Nephron progenitor cell (in vitro differentiated cells): ENCODE measurements around the gene AP2A2.

Source experiments
- DNase-seq: peaks from one replicate; pipeline ENCODE4 v3.0.0; 2021
- H3K27ac Mint-ChIP-seq: 2 replicates; pipeline ENCODE4 v1.8.0; 2021; ENCODE audit warnings: mild to moderate bottlenecking, moderate library complexity, mixed read lengths
- H3K27me3 Mint-ChIP-seq: 2 replicates; pipeline ENCODE4 v1.8.0; 2021; ENCODE audit warnings: mild to moderate bottlenecking, low read depth, mixed read lengths; ENCODE audit not compliant: poor library complexity
- H3K36me3 Mint-ChIP-seq: 2 replicates; pipeline ENCODE4 v1.8.0; 2021; ENCODE audit warnings: low read depth, mixed read lengths
- H3K4me1 Mint-ChIP-seq: 2 replicates; pipeline ENCODE4 v1.8.0; 2021; ENCODE audit warnings: mixed read lengths
- H3K4me3 Mint-ChIP-seq: 2 replicates; pipeline ENCODE4 v1.8.0; 2021; ENCODE audit warnings: mild to moderate bottlenecking, moderate library complexity, mixed read lengths
- H3K9me3 Mint-ChIP-seq: 2 replicates; pipeline ENCODE4 v1.8.0; 2021; ENCODE audit warnings: mild to moderate bottlenecking, moderate library complexity, mixed read lengths
- TF ChIP-seq, protein P1 (sequence below): fragments of 200-600 bp; sonication (generic); IDR thresholded peaks from 2 replicates; pipeline ENCODE4 v1.5.0; 2021; ENCODE audit warnings: antibody characterized with exemption

The AP2A2 gene

DNA sequence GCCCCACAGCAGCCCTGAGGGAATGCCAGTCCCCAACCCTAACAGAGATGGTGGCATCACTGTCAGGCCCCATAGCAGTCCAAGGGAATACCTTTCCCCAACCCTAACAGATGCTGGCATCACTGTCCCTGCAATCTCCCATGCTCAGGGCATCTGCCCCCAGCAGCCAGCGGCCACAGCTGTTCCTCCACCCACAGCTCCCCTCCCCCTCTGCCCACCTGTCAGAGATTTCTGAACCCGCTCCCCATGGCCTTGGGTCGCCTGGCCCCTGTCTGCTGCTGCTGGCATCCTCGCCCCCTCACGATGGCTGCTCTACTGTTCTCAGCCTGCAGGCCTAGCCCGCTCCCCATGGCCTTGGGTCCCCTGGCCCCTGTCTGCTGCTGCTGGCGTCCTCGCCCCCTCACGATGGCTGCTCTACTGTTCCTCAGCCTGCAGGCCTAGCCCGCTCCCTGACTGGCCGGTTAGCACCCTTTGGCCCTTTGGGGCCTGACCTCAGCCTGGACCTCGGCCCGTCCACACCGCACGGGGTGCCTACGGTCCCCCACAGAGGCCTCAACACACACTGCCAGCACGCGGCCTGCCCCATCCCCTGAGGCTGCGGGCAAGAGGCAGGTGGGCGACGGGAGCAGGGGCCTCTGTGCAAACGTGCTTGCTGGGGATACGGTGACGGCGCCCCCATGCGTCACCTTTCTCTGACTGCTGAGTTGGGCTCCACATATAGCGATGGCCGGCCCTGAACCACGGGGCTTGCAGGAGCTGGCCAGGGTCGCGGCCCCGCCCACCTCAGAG, 35.8 kb upstream of the AP2A2 start:
- peaks cover 11% of the 10 kb centered on the region for H3K36me3 Mint-ChIP-seq
- H3K9me3 Mint-ChIP-seq, result no peaks in the 10 kb centered on the region
- no peak overlapping the region for H3K27ac Mint-ChIP-seq
- H3K4me1 Mint-ChIP-seq, result peaks cover 21% of the 10 kb centered on the region
- no peak for DNase-seq
- TF ChIP-seq, protein P1, sequence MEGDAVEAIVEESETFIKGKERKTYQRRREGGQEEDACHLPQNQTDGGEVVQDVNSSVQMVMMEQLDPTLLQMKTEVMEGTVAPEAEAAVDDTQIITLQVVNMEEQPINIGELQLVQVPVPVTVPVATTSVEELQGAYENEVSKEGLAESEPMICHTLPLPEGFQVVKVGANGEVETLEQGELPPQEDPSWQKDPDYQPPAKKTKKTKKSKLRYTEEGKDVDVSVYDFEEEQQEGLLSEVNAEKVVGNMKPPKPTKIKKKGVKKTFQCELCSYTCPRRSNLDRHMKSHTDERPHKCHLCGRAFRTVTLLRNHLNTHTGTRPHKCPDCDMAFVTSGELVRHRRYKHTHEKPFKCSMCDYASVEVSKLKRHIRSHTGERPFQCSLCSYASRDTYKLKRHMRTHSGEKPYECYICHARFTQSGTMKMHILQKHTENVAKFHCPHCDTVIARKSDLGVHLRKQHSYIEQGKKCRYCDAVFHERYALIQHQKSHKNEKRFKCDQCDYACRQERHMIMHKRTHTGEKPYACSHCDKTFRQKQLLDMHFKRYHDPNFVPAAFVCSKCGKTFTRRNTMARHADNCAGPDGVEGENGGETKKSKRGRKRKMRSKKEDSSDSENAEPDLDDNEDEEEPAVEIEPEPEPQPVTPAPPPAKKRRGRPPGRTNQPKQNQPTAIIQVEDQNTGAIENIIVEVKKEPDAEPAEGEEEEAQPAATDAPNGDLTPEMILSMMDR, result no peak
- H3K4me3 Mint-ChIP-seq, result no peak overlapping the region
- H3K27me3 Mint-ChIP-seq, result no peaks in the 10 kb centered on the region

DNA sequence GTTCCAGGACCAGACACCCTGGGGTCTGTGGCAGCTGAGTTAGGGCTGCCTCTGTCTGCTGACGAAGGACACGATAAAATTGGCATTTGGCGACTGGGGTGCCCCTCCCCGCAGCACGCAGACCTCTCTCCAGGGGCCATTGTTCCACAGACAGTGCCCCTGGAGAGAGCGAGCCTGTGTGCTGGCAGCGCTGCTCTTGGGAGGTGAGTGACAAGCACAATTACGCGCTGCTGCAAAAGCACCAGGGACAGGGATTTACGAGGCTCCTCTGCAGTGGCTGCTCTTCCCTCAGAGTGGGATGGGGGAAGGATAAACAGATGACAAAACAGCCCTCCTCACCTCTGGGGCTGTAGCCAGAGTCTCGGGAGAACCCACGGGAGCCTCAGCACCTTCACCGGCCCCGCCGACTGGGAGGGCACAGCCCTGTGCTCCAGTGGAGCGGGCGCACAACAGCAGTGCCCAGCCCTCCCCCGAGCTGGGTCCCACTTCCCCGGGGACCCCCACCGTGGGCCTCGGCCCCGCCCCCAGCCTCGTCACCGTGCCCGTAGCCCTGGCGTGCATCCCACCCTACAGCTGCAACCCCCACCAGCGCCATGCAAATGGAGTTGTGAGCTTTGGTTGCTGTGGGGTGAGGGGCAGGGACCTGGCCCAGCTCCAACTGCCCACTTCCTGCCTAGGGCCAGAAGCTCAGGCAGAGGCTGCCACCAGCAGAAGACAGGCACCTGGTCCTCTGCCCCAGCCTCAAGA, 34.7 kb upstream of the AP2A2 start:
- peaks cover 11% of the 10 kb centered on the region for H3K36me3 Mint-ChIP-seq
- no peak for DNase-seq
- peak overlapping the region; percentile 61 for H3K27ac Mint-ChIP-seq
- peaks cover 26% of the 10 kb centered on the region for H3K4me1 Mint-ChIP-seq
- H3K27me3 Mint-ChIP-seq, result no peaks in the 10 kb centered on the region
- TF ChIP-seq, protein P1, result no peak
- H3K4me3 Mint-ChIP-seq, result no peak overlapping the region
- no peaks in the 10 kb centered on the region for H3K9me3 Mint-ChIP-seq

DNA sequence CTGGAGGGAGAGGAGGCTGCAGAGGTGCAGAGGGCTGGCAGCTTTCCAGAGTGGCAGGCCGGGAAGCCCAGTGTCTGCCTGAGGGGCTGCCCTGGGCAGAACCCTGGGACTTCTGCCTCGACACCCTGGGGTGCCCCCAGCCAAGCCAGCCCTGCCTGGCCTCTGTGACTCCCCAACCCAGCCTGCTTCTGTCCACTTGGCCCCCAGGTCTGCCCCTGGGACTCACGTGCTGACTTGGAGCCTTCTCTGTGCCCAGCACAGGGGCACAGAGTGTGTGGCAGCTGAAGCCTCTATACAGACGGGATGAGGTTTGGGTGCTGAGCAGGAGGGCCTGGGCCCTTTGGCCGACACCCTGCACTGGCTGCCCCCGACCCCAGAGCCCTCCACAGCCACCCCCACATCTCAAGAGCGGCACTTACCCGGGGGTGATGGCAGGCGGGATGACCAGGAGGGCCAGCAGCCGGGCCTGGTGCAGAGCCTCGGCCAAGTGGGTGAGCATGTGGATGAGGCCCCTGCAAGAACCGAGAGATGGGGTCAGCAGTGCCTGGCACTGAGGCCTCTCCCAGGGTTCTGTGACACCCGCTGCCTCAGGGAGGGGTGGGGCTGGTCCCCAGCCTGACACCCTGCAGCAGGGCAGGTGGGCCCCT, 32.5 kb upstream of the AP2A2 start:
- TF ChIP-seq, protein P1, result no peak
- Mint-ChIP-seq H3K27ac (no peak overlapping the region), H3K4me3 (no peak overlapping the region), H3K4me1 (peaks cover 28% of the 10 kb centered on the region), H3K36me3 (no peaks in the 10 kb centered on the region), H3K9me3 (no peaks in the 10 kb centered on the region), H3K27me3 (no peaks in the 10 kb centered on the region)
- no peak for DNase-seq

DNA sequence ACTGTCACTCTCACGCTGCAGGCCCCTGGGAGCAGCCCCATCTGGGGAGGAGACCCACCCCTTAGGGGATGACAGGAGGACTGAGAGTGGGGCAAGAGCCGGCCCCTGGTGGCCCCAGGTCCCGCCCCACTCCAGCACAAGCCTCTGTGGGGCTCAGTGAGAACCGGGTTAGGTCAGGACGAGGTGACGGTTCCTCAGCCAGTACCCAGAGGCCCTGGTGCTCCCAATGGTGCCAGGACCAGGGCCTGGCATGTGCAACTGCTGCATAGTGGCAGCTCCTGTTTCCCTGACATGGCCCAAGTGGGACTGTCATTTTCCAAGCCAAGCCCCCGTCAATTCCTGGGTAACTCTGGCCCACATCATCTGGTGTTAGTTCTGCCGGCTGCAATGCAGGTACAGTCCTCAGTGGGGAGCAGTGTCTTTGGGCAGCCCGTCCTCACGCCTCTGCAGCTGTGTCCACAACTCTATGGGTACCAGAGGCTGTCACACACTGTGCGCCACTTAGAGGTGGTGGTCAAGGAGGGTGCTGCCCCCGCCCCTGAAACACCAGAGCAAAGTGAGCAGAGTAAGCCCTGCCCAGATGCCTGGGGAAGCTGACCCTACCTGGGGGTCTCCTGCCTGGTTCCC, 31.0 kb upstream of the AP2A2 start:
- no peaks in the 10 kb centered on the region for H3K9me3 Mint-ChIP-seq
- H3K27me3 Mint-ChIP-seq, result no peaks in the 10 kb centered on the region
- H3K4me1 Mint-ChIP-seq, result peaks cover 28% of the 10 kb centered on the region
- DNase-seq, result no peak
- H3K4me3 Mint-ChIP-seq, result no peak overlapping the region
- TF ChIP-seq, protein P1, result no peak
- no peak overlapping the region for H3K27ac Mint-ChIP-seq
- no peaks in the 10 kb centered on the region for H3K36me3 Mint-ChIP-seq

- TF ChIP-seq, protein P1, result no peak
- H3K4me3 Mint-ChIP-seq, result no peak overlapping the region
- peaks cover 26% of the 10 kb centered on the region for H3K4me1 Mint-ChIP-seq
- no peaks in the 10 kb centered on the region for H3K9me3 Mint-ChIP-seq
- H3K27ac Mint-ChIP-seq, result no peak overlapping the region
- DNase-seq, result no peak
- no peaks in the 10 kb centered on the region for H3K36me3 Mint-ChIP-seq
- H3K27me3 Mint-ChIP-seq, result no peaks in the 10 kb centered on the region
Observed at GRCh38 chr11:895331-896110, 30.1 kb upstream of the AP2A2 start.
